NCI-H2196 treated with DMSO at 0.1 percent for 48 hours (cell line): ENCODE results near the gene FRYL.

Experiments
- DNase-seq: peaks from one replicate; lab custom pipeline; 2025; ENCODE audit not compliant: unreplicated experiment; lab: John Stamatoyannopoulos, UW

The FRYL gene

DNA sequence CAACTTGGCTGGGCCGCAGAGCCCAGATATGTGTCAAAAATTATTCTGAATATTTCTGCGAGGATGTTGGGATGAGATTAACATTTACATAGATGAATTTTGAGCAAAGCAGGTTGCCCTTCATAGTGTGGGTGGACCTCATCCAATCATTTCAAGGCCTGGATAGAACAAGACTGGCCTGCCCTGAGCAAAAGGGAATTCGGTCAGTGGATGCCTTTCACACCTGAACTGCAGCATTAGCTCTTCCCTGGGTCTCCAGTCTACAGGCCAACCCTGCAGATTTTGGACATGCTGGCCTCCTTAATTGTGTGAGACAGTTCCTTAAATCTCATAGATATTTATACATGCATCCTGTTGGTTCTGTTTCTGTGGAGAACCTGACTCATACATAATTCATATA lies 329.3 kb downstream of the FRYL start:
- DNase-seq: no peak

GRCh38 chr4:48449151-48449550 lies 330.9 kb downstream of the FRYL start:
- no peak for DNase-seq
